ENCODE results near the gene KDM8. TPM values are rescaled to one million over a fixed set of nuclear protein-coding genes. Genes with fewer than 3 reads are reported as not detected.
A peak's percentile ranks its signal among the peaks of the same experiment; 100 is the strongest.

The KDM8 gene
- total RNA-seq, 3 donors from 2014 or later: 1.9 to 4.5 (median 4.3) TPM

DNA sequence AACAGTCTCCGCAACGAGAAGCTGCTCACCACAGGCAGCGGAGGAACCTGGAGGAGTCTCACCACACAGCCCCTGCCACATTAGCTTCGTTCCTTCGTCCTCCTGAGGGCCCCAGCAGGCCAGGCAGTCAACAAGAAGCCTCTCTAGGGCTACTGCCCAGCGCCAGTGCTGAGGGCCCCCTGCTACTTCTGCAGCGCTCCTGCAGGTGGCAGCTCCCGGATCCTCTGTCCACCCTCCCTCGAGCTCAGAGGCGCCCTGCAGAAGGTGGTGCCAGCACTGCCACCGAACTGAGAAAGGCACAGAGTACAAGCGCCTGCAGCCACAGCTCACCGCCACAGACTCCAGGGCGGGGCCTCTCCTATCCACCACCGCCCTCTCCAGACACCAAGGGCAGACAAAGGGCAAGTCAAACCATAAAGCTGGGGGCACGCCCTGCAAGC, 27.3 kb downstream of the KDM8 start:
- no peaks in the 10 kb centered on the region for H3K36me3 ChIP-seq
- no peaks in the 10 kb centered on the region for H3K9me3 ChIP-seq
- no peaks in the 10 kb centered on the region for H3K27me3 ChIP-seq
- H3K4me3 ChIP-seq: no peak overlapping the region
- TF ChIP-seq POLR2AphosphoS5 (IDR thresholded peaks at IDR 0.05): no peak
- TF ChIP-seq, protein P1, sequence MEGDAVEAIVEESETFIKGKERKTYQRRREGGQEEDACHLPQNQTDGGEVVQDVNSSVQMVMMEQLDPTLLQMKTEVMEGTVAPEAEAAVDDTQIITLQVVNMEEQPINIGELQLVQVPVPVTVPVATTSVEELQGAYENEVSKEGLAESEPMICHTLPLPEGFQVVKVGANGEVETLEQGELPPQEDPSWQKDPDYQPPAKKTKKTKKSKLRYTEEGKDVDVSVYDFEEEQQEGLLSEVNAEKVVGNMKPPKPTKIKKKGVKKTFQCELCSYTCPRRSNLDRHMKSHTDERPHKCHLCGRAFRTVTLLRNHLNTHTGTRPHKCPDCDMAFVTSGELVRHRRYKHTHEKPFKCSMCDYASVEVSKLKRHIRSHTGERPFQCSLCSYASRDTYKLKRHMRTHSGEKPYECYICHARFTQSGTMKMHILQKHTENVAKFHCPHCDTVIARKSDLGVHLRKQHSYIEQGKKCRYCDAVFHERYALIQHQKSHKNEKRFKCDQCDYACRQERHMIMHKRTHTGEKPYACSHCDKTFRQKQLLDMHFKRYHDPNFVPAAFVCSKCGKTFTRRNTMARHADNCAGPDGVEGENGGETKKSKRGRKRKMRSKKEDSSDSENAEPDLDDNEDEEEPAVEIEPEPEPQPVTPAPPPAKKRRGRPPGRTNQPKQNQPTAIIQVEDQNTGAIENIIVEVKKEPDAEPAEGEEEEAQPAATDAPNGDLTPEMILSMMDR (IDR thresholded peaks at IDR 0.05): no peak
- TF ChIP-seq POLR2A (IDR thresholded peaks at IDR 0.05): no peak
- intact Hi-C loops (cut with DNase I; ENCODE audit: low total_unique reads): loop anchor here (10.0 kb wide), 1 partner anchor 84 kb away; the partner anchor contains the start of gene IL4R
- H3K4me1 ChIP-seq: peaks cover 2 to 3% of the 10 kb centered on the region in 2 donors
- no peak for DNase-seq (ENCODE audit: low spot score in 2 of 2)
- no peak overlapping the region for H3K27ac ChIP-seq

DNA sequence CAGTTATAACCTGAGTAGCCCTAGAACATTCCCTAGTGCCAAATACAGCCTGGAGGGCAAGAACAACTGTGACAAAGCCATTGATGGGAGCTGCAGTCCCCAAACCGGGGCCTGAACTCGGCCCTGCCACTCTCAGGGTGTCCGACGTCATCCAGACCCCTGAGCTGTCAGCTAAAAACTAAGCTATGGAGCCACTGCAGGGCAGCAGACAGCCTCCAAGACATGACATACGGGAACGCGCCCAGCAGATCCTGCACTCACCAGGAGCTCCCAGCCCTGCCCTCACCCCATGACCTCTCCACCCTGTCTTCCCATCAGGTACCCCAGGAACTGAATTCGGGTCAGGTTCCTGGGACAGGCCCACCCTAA, 28.4 kb downstream of the KDM8 start:
- intact Hi-C loops (cut with DNase I; ENCODE audit: low total_unique reads): loop anchor here (10.0 kb wide), 1 partner anchor 83 kb away; the partner anchor contains the start of gene IL4R
- Histone ChIP-seq H3K9me3 (no peaks in the 10 kb centered on the region), H3K27ac (no peak overlapping the region), H3K27me3 (no peaks in the 10 kb centered on the region), H3K4me1 (peaks cover 4 to 7% of the 10 kb centered on the region in 2 donors), H3K4me3 (no peak overlapping the region), H3K36me3 (no peaks in the 10 kb centered on the region)
- TF ChIP-seq POLR2AphosphoS5 (IDR thresholded peaks at IDR 0.05): no peak
- TF ChIP-seq, protein P1 (IDR thresholded peaks at IDR 0.05): no peak
- TF ChIP-seq POLR2A (IDR thresholded peaks at IDR 0.05): no peak
- DNase-seq (ENCODE audit: low spot score in 2 of 2): no peak

DNA sequence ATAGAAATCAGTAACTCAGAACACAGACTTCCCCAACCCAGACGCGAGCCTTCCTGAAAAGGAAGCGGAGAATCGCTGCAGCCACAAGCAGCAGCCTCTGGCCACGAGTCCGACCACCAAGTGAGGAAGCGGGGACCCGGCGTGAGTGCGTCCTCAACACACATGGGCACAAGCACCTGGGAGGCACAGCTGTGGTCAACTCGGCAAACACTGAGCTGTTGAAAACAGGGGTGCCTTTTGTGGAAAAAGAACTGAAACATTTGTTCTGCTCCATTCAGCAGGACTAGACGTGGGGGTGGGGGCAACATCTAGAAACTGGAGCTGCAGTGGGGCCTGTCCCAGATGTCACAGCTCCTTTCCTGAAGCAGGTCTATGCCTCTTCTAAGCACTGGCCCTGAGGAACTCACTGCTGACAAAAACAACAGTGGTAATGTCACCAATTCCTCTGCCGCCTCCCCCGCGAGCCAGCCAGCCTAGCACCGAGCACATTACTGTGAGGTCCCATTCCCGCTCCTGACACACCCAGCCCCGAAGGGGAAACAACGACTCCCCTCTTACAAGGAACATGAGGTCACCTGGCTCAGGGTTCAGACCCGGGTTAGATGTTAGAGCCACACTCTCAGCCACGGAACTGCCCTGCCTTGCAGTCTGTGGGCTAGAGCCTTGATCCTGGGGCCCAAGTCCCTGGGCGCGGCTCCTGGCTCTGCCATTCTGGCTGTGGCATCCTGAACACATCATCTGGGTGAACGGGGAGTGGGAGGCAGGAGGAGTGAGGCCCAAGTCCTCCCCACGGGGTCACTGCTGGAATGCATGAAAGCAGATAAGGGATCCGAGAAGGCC, 29.0 kb downstream of the KDM8 start:
- no peaks in the 10 kb centered on the region for H3K9me3 ChIP-seq
- intact Hi-C loops (cut with DNase I; ENCODE audit: low total_unique reads): loop anchor here (10.0 kb wide), 1 partner anchor 83 kb away; the partner anchor contains the start of gene IL4R
- peak overlapping the region in 1 of 2 donors; percentile 43 for H3K27ac ChIP-seq
- no peaks in the 10 kb centered on the region for H3K27me3 ChIP-seq
- no peak overlapping the region for H3K4me3 ChIP-seq
- TF ChIP-seq, protein P1 (IDR thresholded peaks at IDR 0.05): no peak
- no peak for TF ChIP-seq POLR2A (IDR thresholded peaks at IDR 0.05)
- TF ChIP-seq POLR2AphosphoS5 (IDR thresholded peaks at IDR 0.05): no peak
- H3K36me3 ChIP-seq: no peaks in the 10 kb centered on the region
- DNase-seq (ENCODE audit: low spot score in 2 of 2): no peak
- peaks cover 4 to 7% of the 10 kb centered on the region in 2 donors for H3K4me1 ChIP-seq

DNA sequence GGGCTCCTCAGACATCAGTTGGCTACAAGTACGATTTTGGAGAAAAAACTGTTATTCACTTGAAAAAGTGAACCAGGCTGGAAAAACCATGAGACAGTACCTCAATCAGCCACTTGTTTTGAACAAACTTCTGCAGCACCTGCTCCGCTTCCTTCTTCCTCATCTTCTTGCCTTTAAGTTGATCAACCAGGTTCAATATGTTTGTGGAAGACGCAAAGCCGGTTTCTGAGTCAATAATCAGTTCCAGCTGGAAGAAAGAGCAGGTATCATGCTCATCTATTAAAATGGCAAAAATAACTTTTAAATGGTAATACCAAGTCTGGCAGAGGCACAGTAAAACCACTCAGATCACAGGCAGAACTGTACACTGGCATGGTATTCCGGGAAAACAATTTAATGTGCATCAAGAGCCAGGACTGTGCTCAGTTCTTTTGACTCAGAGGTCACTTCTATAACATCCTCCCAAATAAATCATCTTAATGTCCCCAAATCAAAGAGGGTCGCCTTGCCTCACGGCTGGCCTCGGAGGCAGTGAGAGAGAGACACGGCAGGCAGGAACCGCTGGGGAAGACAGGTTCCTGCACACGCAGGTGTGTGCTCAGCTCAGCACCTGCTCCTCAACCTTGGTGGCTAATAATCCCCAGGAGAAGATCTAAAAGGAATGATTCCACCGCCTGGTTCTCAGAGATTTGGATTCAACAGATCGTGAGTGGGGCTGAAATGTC, 29.7 kb downstream of the KDM8 start:
- Histone ChIP-seq H3K4me1 (peaks cover 7% of the 10 kb centered on the region in 2 donors), H3K9me3 (no peaks in the 10 kb centered on the region), H3K27ac (peak overlapping the region in 1 of 2 donors; percentile 43), H3K27me3 (no peaks in the 10 kb centered on the region), H3K36me3 (no peaks in the 10 kb centered on the region), H3K4me3 (no peak overlapping the region)
- intact Hi-C loops (cut with DNase I; ENCODE audit: low total_unique reads): loop anchor here (10.0 kb wide), 1 partner anchor 82 kb away; the partner anchor contains the start of gene IL4R
- no peak for DNase-seq (ENCODE audit: low spot score in 2 of 2)
- TF ChIP-seq POLR2A (IDR thresholded peaks at IDR 0.05): no peak
- TF ChIP-seq, protein P1 (IDR thresholded peaks at IDR 0.05): peak in 1 of 3 donors; percentile 12
